BE2C (cell line): ENCODE results near the gene RGL1.

Source experiments
- DNase-seq: peaks from one replicate; pipeline ENCODE4 v3.0.0-alpha.2; 2020
- H3K27me3 ChIP-seq: fragments of 250-450 bp; sonication (Bioruptor Pico); 2 replicates; pipeline ENCODE4 v1.5.1; 2020; ENCODE audit warnings: mild to moderate bottlenecking
- H3K36me3 ChIP-seq: fragments of 250-450 bp; sonication (Bioruptor Pico); 2 replicates; pipeline ENCODE4 v1.5.1; 2020; ENCODE audit warnings: mild to moderate bottlenecking
- H3K4me1 ChIP-seq: fragments of 250-450 bp; sonication (Bioruptor Pico); 2 replicates; pipeline ENCODE4 v1.5.1; 2020
- H3K4me3 ChIP-seq: 2 replicates; pipeline ENCODE4 v1.5.1; 2011; ENCODE audit warnings: low read depth, low read length
- H3K9me3 ChIP-seq: fragments of 250-450 bp; sonication (Bioruptor Pico); 2 replicates; pipeline ENCODE4 v1.5.1; 2020
- TF ChIP-seq, protein P1 (sequence below): IDR thresholded peaks from 2 replicates; pipeline ENCODE4 v1.5.1; 2012; ENCODE audit warnings: mild to moderate bottlenecking, low read depth, low read length

The RGL1 gene

DNA sequence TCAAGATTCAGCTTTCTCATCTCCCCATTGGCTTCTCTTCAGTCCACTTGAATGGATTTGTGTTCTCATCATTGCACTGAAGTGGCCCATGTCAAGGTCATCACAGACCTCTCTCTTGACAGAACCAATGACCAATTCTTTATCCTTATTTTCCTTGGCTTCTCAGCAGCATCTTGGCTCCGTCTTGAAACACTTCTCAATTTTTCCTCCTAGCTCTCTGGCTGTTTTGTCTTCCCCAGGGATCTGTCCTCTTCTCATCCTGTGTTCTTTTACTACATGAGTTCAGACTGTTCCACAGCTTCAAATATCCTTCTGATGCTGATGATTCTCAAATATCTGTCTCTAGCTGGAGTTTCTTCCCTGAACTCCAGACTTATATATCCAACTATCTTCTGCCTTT lies 154.0 kb downstream of the RGL1 start:
- TF ChIP-seq, protein P1, sequence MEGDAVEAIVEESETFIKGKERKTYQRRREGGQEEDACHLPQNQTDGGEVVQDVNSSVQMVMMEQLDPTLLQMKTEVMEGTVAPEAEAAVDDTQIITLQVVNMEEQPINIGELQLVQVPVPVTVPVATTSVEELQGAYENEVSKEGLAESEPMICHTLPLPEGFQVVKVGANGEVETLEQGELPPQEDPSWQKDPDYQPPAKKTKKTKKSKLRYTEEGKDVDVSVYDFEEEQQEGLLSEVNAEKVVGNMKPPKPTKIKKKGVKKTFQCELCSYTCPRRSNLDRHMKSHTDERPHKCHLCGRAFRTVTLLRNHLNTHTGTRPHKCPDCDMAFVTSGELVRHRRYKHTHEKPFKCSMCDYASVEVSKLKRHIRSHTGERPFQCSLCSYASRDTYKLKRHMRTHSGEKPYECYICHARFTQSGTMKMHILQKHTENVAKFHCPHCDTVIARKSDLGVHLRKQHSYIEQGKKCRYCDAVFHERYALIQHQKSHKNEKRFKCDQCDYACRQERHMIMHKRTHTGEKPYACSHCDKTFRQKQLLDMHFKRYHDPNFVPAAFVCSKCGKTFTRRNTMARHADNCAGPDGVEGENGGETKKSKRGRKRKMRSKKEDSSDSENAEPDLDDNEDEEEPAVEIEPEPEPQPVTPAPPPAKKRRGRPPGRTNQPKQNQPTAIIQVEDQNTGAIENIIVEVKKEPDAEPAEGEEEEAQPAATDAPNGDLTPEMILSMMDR: no peak
- H3K9me3 ChIP-seq: no peaks in the 10 kb centered on the region
- H3K36me3 ChIP-seq: no peaks in the 10 kb centered on the region

DNA sequence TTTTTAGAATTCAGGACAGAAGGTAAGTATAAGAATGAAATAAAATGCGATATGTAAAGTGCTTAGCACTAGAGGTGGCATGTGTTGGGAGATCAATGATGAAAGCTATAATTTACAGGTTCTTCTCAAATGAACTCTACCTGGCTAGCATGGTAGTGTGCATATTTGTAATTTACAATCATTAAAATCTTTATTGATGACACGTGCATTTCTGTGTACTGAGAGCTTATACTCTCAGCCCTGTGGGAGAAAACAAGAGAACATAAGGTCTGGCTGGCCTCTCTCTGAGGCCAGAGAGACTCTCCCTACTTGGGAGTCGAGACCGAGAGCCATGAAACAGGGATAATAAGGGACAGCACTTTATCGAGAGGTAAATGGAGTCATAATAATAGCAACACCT lies 156.2 kb downstream of the RGL1 start:
- H3K36me3 ChIP-seq: no peaks in the 10 kb centered on the region
- H3K4me1 ChIP-seq: no peaks in the 10 kb centered on the region
- no peak for DNase-seq
- H3K27me3 ChIP-seq: no peaks in the 10 kb centered on the region
- H3K9me3 ChIP-seq: no peaks in the 10 kb centered on the region
- H3K4me3 ChIP-seq: no peak overlapping the region
- TF ChIP-seq, protein P1: no peak

More for the DNA sequence above, 154.0 kb downstream of the RGL1 start:
- no peak for DNase-seq
- Histone ChIP-seq H3K4me3 (no peak overlapping the region), H3K27me3 (no peaks in the 10 kb centered on the region), H3K4me1 (no peaks in the 10 kb centered on the region)

- TF ChIP-seq, protein P1: no peak
- no peaks in the 10 kb centered on the region for H3K4me1 ChIP-seq
- DNase-seq: no peak
- no peaks in the 10 kb centered on the region for H3K36me3 ChIP-seq
- H3K4me3 ChIP-seq: no peak overlapping the region
- no peaks in the 10 kb centered on the region for H3K9me3 ChIP-seq
- H3K27me3 ChIP-seq: no peaks in the 10 kb centered on the region
Measured at GRCh38 chr1:183962903-183963302, 158.0 kb downstream of the RGL1 start.

DNA sequence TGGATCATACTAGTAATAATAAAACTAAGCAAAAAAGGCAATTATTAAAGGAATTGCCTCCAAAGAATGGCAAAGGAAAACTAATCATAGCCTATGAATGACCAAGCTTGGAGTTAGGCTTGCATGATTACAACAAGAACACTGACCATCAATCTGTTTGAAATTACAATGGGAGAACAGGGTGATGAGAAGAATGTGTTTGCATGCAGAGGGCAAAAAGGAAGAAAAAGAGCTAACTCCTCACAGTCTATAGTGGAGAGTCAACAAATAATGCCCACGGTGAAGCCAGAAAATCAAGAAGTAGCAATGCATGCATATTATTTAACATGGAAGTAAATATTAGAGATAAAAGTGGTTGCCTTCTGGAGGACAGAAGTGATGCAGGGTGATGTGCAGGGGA lies 160.8 kb downstream of the RGL1 start:
- Histone ChIP-seq H3K36me3 (no peaks in the 10 kb centered on the region), H3K4me3 (no peak overlapping the region), H3K27me3 (no peaks in the 10 kb centered on the region), H3K9me3 (no peaks in the 10 kb centered on the region), H3K4me1 (no peaks in the 10 kb centered on the region)
- no peak for DNase-seq
- TF ChIP-seq, protein P1: no peak

DNA sequence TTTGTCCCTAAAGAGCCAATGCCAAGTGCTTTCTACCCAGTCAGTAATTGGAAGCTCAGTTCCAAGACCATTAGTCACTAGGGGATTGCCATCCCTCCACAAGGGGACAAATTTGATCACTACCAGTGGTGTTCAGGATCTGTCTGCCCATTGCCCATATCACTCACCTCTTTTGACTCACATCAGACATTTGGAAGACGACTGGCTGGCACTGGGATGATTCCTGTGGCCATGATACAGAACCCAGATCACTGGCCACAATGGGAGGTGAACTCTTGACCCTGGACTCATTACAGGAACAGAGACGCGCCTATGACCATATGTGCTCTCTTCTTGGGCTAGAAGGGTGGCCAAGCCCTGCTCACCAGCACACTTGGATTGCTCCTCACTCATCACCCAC lies 161.6 kb downstream of the RGL1 start:
- TF ChIP-seq, protein P1: no peak
- no peaks in the 10 kb centered on the region for H3K9me3 ChIP-seq

DNA sequence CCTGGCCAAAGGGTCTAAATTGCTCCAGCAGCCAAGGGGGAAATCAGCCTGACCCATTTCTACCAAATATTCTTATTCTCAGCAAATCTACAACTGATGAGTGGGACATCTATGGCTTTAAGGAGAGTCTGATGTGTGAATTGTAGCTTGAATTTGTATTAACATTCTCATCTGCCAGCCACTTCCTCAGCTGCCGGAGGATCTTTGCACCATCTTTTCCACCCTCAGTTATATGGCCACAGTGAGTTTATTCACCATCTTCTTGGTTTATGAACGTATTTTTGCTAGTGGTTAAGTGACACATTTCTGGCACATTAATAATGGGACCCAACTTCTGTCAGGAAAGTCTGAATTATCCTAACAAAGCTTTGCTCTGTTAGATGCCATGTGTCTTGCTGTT lies 163.0 kb downstream of the RGL1 start:
- H3K4me3 ChIP-seq: no peak overlapping the region
- TF ChIP-seq, protein P1: no peak
- DNase-seq: no peak
- no peaks in the 10 kb centered on the region for H3K9me3 ChIP-seq
- H3K4me1 ChIP-seq: no peaks in the 10 kb centered on the region
- H3K36me3 ChIP-seq: no peaks in the 10 kb centered on the region
- no peaks in the 10 kb centered on the region for H3K27me3 ChIP-seq

More for the DNA sequence above, 161.6 kb downstream of the RGL1 start:
- Histone ChIP-seq H3K4me3 (no peak overlapping the region), H3K4me1 (no peaks in the 10 kb centered on the region), H3K27me3 (no peaks in the 10 kb centered on the region), H3K36me3 (no peaks in the 10 kb centered on the region)
- DNase-seq: no peak
